Naive thymus-derived CD8-positive, alpha-beta T cell (primary cell): ENCODE measurements around the gene CSNK2A3. TPM values are rescaled to one million over a fixed set of nuclear protein-coding genes. Genes with fewer than 3 reads are reported as not detected.

ENCODE experiments used
- ATAC-seq, 2 donors: fragments of 150-1000 bp; cut with Tn5 transposase in 1 of 2; sonication (Bioruptor Pico), chemical (Tn5 transposase) in 1 of 2; 1 replicate in 1 of 2; 2 replicates in 1 of 2; pipeline ENCODE4 v1.10.0; 2021; ENCODE audit warnings: mild to moderate bottlenecking in 2 of 2, moderate library complexity in 2 of 2
- POLR2A ChIA-PET: fragments of 350-600 bp; sonication (Branson Sonifier 250); formaldehyde crosslinking; loops from one replicate; lab custom pipeline; 2021; ENCODE audit warnings: antibody characterized with exemption; lab: Charles Lee
- DNase-seq, 10 donors: peaks; one replicate each; pipeline versions ENCODE4 v3.0.0 to v3.0.0-alpha.2; 2020 to 2022
- H3K27ac Mint-ChIP-seq, 10 donors: one replicate each; pipeline ENCODE4 v1.8.0; 2020 to 2022; ENCODE audit warnings: mild to moderate bottlenecking in 10 of 10, mixed read lengths in 10 of 10, moderate library complexity in 4 of 10, inconsistent platforms in 1 of 10
- H3K27me3 Mint-ChIP-seq, 5 donors: one replicate each; pipeline ENCODE4 v1.8.0; 2021 to 2022; ENCODE audit warnings: mixed read lengths in 5 of 5
- H3K36me3 Mint-ChIP-seq, 3 donors: one replicate each; pipeline ENCODE4 v1.8.0; 2020 to 2022; ENCODE audit warnings: mixed read lengths in 3 of 3, mild to moderate bottlenecking in 2 of 3, inconsistent platforms in 1 of 3
- H3K4me1 Mint-ChIP-seq, 4 donors: one replicate each; pipeline ENCODE4 v1.8.0; 2021 to 2022; ENCODE audit warnings: mixed read lengths in 4 of 4
- H3K4me3 Mint-ChIP-seq, 10 donors: one replicate each; pipeline ENCODE4 v1.8.0; 2020 to 2022; ENCODE audit warnings: mild to moderate bottlenecking in 10 of 10, mixed read lengths in 10 of 10, moderate library complexity in 6 of 10, inconsistent platforms in 1 of 10
- H3K9me3 Mint-ChIP-seq, 9 donors: one replicate each; pipeline ENCODE4 v1.8.0; 2020 to 2022; ENCODE audit warnings: mixed read lengths in 9 of 9, mild to moderate bottlenecking in 3 of 9, inconsistent platforms in 1 of 9, moderate library complexity in 1 of 9
- polyA plus RNA-seq, 3 donors: library from polyadenylated mRNA; unstranded; fragments of 300-500 nt; fragmentation: Illumina TruSeq; gene quantifications; one replicate each; pipeline ENCODE4 v1.2.3, GENCODE V29; 2021
- total RNA-seq, 8 experiments: library from RNA in 2 of 8; stranded (reverse) in 2 of 8; gene quantifications; one replicate each; pipeline ENCODE4 v1.2.3 and lab custom pipeline; 2021 to 2026

The CSNK2A3 gene
- total and polyA plus RNA-seq, 5 experiments from 2014 or later, result 0.85 to 2.1 (median 1.4) TPM

DNA sequence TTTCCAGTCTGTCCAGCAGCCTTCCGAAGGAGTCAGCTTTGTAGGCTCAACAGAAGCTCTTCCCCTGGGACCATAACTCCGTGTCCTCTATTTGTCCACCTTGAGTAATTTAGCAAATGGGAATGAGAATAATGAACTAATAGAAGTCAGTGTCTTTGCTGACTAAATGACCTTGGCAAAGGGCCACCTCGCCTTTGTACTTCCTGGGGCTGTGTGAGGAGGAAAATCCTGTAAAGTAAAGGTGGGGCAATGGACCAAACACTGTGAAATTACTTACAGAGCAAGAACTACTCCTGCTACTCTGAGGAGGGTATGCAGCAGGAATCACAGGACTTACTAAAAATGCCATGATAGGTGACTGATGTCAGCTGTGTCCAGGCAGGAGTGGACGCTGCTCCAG lies 36.2 kb upstream of the CSNK2A3 start:
- Mint-ChIP-seq H3K27me3 (peaks cover 0 to 7% (median 2%) of the 10 kb centered on the region in 5 donors), H3K27ac (no peak overlapping the region), H3K4me3 (no peak overlapping the region), H3K4me1 (peaks cover 0 to 2% (median 0%) of the 10 kb centered on the region in 4 donors), H3K36me3 (no peaks in the 10 kb centered on the region), H3K9me3 (no peaks in the 10 kb centered on the region)
- ATAC-seq, result no peak
- no peak for DNase-seq
- POLR2A ChIA-PET, result no interaction called here

DNA sequence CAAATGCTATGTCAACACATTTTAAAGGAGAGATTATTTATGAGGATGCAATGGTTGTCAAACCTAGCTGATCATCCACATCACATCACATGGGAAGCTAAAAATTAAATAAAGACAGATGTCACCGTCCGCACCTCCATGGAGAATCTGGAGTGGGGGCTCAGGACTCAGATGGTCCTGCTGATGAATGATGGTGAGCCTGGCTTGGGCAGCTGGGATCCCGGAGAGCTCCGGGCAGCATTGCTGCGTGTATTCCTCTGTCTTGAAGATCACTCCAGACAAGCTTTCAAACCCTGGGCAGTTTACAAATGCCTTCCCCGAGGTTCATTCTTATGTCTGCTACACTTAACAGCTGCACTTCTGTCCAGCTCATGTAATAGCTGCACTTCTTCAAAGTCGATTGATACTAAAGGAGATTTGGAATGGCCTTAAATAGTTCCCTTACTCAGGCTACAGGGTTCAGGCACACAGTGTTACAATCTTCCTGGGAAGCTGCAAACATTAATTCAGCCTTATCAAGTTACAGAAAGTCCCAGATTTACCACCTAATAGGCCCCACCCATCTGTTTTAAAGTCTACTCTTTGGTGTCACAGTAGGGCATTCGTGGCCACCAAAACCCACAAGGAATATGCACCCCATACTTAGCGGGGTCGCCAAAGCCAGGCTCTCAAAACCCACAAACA lies 34.7 kb upstream of the CSNK2A3 start:
- Mint-ChIP-seq H3K4me3 (no peak overlapping the region), H3K4me1 (peaks cover 0 to 2% (median 0%) of the 10 kb centered on the region in 4 donors), H3K27ac (no peak overlapping the region), H3K9me3 (no peaks in the 10 kb centered on the region), H3K27me3 (peaks cover 0 to 7% (median 1%) of the 10 kb centered on the region in 5 donors), H3K36me3 (no peaks in the 10 kb centered on the region)
- DNase-seq, result no peak
- ATAC-seq, result no peak
- POLR2A ChIA-PET, result no interaction called here

DNA sequence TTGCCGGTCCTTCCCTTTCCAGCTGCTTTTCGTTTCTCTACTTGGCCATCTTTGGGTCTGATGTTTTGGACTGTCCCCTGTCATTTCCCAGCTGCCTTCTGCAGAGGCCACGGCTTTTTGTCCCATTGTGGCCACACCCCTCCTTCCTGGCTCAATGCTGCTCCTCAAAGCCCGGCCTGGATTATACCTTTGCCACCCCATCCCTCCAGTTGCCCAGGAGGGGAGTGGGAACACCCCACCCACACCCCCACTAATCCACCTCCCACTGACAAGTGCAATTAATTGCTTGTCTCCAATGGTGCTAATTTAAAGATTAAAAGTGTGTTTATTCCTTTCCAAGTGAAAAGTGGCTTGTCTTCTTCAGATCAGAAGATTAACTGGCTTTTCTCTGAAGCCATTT lies 34.2 kb upstream of the CSNK2A3 start:
- POLR2A ChIA-PET, result no interaction called here

DNA sequence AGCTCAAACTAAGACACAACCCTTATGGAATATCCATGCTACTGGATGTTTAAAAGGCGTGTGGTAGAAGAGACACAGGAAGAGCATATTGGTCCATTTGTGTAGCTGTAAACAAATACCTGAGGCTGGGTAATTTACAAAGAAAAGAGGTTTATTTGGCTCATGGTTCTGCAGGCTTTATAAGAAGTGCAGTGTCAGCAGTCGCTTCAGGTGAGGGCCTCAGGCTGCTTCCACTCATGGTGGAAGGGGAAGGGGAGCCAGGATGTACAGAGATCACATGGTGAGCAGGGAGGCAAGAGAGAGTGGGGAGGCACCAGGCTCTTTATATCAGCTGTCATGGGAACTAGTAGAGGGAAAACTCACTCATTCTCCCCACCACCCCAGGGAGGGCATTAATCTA lies 31.8 kb upstream of the CSNK2A3 start:
- POLR2A ChIA-PET, result no interaction called here
- no peaks in the 10 kb centered on the region for H3K36me3 Mint-ChIP-seq
- peaks cover 0 to 7% (median 1%) of the 10 kb centered on the region in 5 donors for H3K27me3 Mint-ChIP-seq
- no peak overlapping the region for H3K27ac Mint-ChIP-seq
- DNase-seq (no peak), ATAC-seq (no peak)
- no peaks in the 10 kb centered on the region for H3K9me3 Mint-ChIP-seq
- H3K4me1 Mint-ChIP-seq, result peaks cover 0 to 2% (median 0%) of the 10 kb centered on the region in 4 donors
- no peak overlapping the region for H3K4me3 Mint-ChIP-seq

More for the DNA sequence above, 34.2 kb upstream of the CSNK2A3 start:
- no peaks in the 10 kb centered on the region for H3K36me3 Mint-ChIP-seq
- no peaks in the 10 kb centered on the region for H3K9me3 Mint-ChIP-seq
- no peak for ATAC-seq
- peak overlapping the region in 1 of 10 donors; percentile 89 for H3K27ac Mint-ChIP-seq
- peaks cover 0 to 2% (median 0%) of the 10 kb centered on the region in 4 donors for H3K4me1 Mint-ChIP-seq
- no peak for DNase-seq
- peaks cover 0 to 7% (median 1%) of the 10 kb centered on the region in 5 donors for H3K27me3 Mint-ChIP-seq
- H3K4me3 Mint-ChIP-seq, result no peak overlapping the region

DNA sequence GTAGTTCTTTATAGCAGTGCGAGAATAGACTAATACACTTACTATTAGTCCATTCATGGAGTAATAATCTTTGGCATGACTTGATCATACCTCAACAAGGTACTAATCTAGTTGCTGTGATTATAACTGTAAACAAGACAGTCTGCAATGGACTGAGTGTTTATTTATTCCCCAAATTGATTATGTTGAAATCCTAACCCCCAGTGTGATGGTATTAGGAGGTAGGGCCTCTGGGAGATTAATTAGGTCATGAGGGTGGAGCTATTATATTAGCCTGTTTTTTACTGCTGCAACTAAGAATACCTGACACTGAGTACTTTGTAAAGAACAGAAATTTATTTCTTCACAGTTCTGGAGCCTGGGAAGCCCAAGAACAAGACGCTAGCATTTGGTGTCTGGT lies 30.9 kb upstream of the CSNK2A3 start:
- H3K36me3 Mint-ChIP-seq, result no peaks in the 10 kb centered on the region
- H3K4me3 Mint-ChIP-seq, result no peak overlapping the region
- POLR2A ChIA-PET, result no interaction called here
- H3K9me3 Mint-ChIP-seq, result no peaks in the 10 kb centered on the region
- peaks cover 0 to 2% (median 0%) of the 10 kb centered on the region in 4 donors for H3K4me1 Mint-ChIP-seq
- no peak for ATAC-seq
- H3K27me3 Mint-ChIP-seq, result peaks cover 0 to 7% (median 1%) of the 10 kb centered on the region in 5 donors
- DNase-seq, result no peak
- no peak overlapping the region for H3K27ac Mint-ChIP-seq

DNA sequence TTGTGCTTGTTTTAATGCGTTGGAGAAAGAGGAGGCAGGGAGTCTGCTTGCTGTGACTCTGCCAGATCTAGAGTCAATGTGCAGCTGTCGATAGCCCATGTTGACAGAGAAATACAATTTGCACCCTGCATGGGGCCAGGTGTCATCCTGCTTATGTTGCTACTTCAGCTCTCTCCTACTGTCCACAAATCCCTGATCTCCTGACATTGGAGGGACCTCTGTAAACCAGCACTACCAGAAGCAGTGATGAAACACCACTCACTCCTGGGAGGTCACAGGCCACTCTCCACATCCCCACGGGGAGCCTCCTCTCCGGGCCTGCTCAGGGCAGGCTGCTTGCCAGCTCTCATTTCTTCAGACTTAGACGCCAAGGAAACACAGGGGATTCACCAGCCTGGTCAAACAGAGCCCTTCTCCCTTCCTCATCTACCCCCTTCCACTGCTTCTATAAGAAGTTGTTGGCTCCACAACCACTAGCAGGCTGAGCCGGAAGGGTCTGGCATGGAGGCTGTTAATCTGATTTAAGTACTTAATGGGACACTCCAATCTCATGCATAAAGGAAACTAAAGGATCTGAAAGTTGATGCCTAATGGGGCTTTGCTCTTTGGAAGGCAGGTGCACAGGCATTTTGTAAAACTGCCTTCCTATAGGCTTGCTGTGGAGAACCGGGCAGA lies 29.9 kb upstream of the CSNK2A3 start:
- DNase-seq, result no peak
- H3K36me3 Mint-ChIP-seq, result no peaks in the 10 kb centered on the region
- peaks cover 0 to 3% (median 1%) of the 10 kb centered on the region in 5 donors for H3K27me3 Mint-ChIP-seq

DNA sequence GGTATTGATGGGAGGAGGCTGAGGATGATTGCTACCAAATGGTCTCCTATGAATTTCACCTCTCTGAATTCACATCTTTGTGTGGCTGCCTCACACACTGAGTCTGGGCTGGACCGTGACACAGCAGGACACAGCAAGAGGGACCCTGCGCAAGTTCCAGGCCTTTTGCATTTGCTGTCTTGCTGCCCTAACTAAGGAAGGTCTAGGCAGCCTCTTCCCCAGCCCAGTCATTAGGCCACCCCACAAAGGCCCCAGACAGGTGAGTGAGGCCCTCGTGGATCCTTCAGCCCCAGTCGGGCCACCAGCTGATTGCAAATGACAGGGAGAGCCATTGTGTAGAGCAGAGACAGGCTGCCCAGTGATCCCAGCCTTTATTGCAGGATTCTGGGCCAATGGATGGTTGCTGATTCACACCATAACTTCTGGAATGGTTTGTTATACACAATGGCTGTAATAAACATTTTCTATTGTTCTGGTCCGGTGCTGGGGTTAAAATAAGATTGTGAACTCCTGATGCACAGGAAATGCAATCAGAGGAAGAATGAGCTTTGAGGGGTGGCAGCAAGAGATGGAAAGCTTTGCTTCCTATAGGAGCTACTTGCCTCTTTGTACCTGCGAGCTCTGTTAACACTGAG lies 28.5 kb upstream of the CSNK2A3 start:
- ATAC-seq (no peak), DNase-seq (no peak)
- H3K4me1 Mint-ChIP-seq, result no peaks in the 10 kb centered on the region
- POLR2A ChIA-PET, result no interaction called here
- H3K36me3 Mint-ChIP-seq, result no peaks in the 10 kb centered on the region
- no peak overlapping the region for H3K4me3 Mint-ChIP-seq
- H3K27ac Mint-ChIP-seq, result no peak overlapping the region
- H3K27me3 Mint-ChIP-seq, result peaks cover 0 to 3% (median 0%) of the 10 kb centered on the region in 5 donors
- no peaks in the 10 kb centered on the region for H3K9me3 Mint-ChIP-seq

More for the DNA sequence above, 29.9 kb upstream of the CSNK2A3 start:
- no peak for ATAC-seq
- Mint-ChIP-seq H3K4me3 (no peak overlapping the region), H3K4me1 (no peaks in the 10 kb centered on the region), H3K27ac (no peak overlapping the region), H3K9me3 (no peaks in the 10 kb centered on the region)
- POLR2A ChIA-PET, result no interaction called here

DNA sequence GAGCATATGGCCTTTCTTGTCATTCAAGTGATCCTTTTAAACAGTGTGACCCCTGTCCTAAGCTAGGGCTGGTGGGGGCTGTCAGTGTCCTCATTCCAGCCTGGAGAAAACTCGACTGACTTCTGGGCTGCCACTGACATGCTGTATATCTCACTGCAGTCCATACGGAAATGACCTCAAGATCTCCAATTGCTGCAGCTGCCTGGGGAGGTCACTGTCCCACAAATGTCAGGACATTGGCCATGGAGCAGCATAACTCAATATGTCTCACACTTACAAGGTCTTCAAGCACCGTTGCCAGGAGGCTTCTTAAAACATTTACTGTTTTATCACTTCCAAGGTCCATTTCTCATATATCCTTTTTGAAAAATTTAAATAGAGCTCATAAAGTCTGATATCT lies 27.8 kb upstream of the CSNK2A3 start:
- peaks cover 0 to 3% (median 0%) of the 10 kb centered on the region in 5 donors for H3K27me3 Mint-ChIP-seq

DNA sequence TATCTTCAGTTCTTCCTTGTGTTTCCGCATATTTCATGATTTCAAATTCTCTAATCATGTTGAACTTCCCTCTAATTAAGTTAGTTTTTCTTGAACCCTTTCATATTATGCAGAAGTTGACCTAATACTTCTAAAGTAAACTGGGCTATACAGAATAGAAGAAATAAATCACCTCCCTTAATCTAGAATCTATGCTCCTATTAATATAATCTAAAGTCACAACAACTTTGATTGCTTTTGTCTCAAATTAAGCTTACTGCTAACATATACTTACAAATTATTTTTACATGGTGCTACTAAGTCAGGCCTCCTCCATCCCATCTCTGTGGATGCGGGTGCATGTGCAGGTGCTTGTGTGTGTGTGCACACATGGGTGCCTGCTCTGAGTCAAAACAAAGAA lies 27.3 kb upstream of the CSNK2A3 start:
- ATAC-seq (no peak), DNase-seq (no peak)
- Mint-ChIP-seq H3K4me3 (no peak overlapping the region), H3K36me3 (no peaks in the 10 kb centered on the region), H3K27me3 (peaks cover 0 to 3% (median 0%) of the 10 kb centered on the region in 5 donors), H3K9me3 (no peaks in the 10 kb centered on the region), H3K4me1 (no peaks in the 10 kb centered on the region), H3K27ac (no peak overlapping the region)
- POLR2A ChIA-PET, result no interaction called here

More for the DNA sequence above, 27.8 kb upstream of the CSNK2A3 start:
- no peak overlapping the region for H3K4me3 Mint-ChIP-seq
- DNase-seq (no peak), ATAC-seq (no peak)
- H3K9me3 Mint-ChIP-seq, result no peaks in the 10 kb centered on the region
- no peaks in the 10 kb centered on the region for H3K4me1 Mint-ChIP-seq
- no peak overlapping the region for H3K27ac Mint-ChIP-seq
- POLR2A ChIA-PET, result no interaction called here
- H3K36me3 Mint-ChIP-seq, result no peaks in the 10 kb centered on the region

DNA sequence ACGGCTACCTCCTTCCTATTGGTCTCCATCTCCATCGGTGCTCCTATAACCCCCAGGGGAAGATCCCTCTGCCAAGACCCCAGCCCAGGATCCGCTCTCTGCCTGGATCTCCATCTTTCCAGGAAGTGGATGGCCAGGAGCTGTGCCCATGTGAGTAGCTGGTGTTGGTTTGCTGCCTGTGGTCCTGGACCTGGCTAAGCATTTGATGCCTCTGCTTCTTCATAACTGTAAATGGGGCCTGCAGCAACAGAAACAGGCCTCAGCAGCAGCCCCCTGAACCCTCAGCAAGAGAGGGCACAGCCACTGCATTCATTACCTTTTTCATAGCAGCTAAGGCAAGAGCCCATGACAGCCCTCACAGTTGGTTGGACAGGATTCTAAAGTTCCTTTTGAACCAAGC lies 26.6 kb upstream of the CSNK2A3 start:
- no peak overlapping the region for H3K4me3 Mint-ChIP-seq
- POLR2A ChIA-PET, result no interaction called here
- ATAC-seq (no peak), DNase-seq (no peak)
- H3K36me3 Mint-ChIP-seq, result no peaks in the 10 kb centered on the region
- no peaks in the 10 kb centered on the region for H3K9me3 Mint-ChIP-seq
- no peaks in the 10 kb centered on the region for H3K4me1 Mint-ChIP-seq
- no peak overlapping the region for H3K27ac Mint-ChIP-seq
- peaks cover 0 to 3% (median 0%) of the 10 kb centered on the region in 5 donors for H3K27me3 Mint-ChIP-seq

DNA sequence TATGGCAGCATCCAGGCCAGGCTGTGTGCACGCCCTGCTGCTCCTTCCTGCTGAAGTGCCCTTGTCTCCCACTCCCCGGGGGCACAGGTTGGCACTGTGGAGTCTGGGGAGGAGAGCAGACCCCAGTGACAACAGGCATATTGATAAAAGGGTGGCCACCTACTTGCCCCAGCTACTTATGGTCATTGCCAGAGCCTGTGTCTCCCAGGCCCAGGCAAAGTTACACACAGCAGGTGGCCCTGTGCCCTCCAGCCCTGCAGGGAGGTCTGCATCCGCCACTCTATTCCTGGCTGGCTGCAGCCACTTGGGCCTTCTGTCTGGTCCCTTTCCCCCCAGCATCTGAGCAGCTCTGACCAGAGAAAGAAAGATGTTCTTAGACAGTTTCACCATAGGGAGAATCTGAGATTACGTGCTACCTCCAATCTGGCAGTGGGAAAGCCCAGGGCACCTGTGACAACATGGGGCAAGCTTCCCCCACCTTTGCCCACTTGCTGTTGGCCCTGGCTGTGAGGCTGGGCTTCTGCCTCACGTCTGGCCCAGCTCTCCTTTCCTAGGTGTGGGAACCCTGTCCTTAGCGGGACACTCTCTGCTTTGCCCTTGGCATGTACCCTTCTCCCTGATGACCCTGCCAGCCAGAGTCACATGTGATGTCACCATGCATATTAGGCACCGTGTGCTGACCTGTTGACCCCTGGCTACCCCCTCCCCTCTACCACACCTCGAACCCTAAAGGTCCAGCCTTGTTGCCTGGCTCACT lies 25.3 kb upstream of the CSNK2A3 start:
- H3K36me3 Mint-ChIP-seq, result no peaks in the 10 kb centered on the region
- DNase-seq (no peak), ATAC-seq (no peak)
- POLR2A ChIA-PET, result no interaction called here
- H3K27ac Mint-ChIP-seq, result no peak overlapping the region
- no peaks in the 10 kb centered on the region for H3K4me1 Mint-ChIP-seq
- H3K27me3 Mint-ChIP-seq, result peaks cover 0 to 11% (median under 1%) of the 10 kb centered on the region in 5 donors
- no peaks in the 10 kb centered on the region for H3K9me3 Mint-ChIP-seq
- no peak overlapping the region for H3K4me3 Mint-ChIP-seq

DNA sequence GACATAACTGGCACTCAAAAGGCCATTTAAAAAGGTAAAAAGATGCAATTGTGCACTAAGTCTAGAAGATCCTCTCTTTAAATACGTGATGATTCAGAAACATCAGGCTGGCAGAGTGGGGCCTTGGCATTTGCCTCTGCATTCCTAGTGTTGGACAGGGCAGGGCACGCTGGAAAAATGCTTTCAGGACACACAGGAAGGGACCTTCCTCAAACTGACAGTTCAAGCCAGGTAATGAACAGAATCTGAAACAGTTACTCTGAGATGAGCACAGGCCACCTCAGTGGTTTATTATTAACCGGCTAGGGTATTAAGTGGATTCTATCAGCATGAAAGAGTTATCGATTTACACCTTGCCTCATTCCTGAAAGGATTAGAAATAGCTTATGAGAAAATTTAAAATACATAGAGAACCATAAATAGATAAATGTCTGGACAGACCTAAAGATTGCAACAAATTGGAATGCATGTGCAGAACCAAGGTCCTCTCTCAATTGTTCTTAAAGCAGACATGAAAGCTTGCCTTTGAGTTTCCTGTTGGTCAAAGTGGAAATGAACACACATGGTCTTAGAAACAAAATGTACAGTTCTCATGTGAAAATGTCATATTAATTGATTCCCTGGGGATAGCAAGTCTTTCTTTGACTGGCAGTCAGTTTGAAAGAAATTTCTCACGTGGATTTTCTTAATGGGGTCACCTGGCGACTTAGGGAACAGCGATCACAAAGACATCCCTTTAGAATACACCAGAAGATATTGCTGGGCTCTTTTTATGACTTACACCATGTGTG lies 21.5 kb upstream of the CSNK2A3 start:
- POLR2A ChIA-PET, result no interaction called here
- Mint-ChIP-seq H3K9me3 (no peaks in the 10 kb centered on the region), H3K27ac (no peak overlapping the region), H3K4me3 (no peak overlapping the region), H3K27me3 (peaks cover 4 to 35% (median 10%) of the 10 kb centered on the region in 5 donors), H3K36me3 (no peaks in the 10 kb centered on the region), H3K4me1 (no peaks in the 10 kb centered on the region)
- DNase-seq (no peak), ATAC-seq (no peak)
